ENCODE data around the gene SCAMP2.

The SCAMP2 gene

GRCh38 chr15:74885461-74885860, 12.3 kb upstream of the SCAMP2 start:
- Histone ChIP-seq H2AFZ (ENCODE audit: low read depth, low read length) (no peak overlapping the region), H3K4me3 (ENCODE audit: low read length) (no peak overlapping the region), H3K36me3 (replicated peaks; ENCODE audit: low read depth, low read length) (peaks cover 2% of the 10 kb centered on the region), H3K27ac (ENCODE audit: low read length) (no peak overlapping the region), H3K4me2 (ENCODE audit: low read length) (no peak overlapping the region), H3K4me1 (ENCODE audit: low read length) (peaks cover 22% of the 10 kb centered on the region), H3K9ac (ENCODE audit: low read length) (no peak overlapping the region), H4K20me1 (ENCODE audit: insufficient read depth, low read length) (no peaks in the 10 kb centered on the region), H3K9me3 (ENCODE audit: insufficient read depth, low read length) (peaks cover 8% of the 10 kb centered on the region; the same call in 1 of the 2 replicates), H3K79me2 (ENCODE audit: low read length) (peaks cover 10% of the 10 kb centered on the region), H3K27me3 (ENCODE audit: low read depth, low read length) (no peaks in the 10 kb centered on the region)
- TF ChIP-seq EZH2phosphoT487 (IDR thresholded peaks at IDR 0.05; ENCODE audit: low read depth): no peak
- TF ChIP-seq, protein P1, sequence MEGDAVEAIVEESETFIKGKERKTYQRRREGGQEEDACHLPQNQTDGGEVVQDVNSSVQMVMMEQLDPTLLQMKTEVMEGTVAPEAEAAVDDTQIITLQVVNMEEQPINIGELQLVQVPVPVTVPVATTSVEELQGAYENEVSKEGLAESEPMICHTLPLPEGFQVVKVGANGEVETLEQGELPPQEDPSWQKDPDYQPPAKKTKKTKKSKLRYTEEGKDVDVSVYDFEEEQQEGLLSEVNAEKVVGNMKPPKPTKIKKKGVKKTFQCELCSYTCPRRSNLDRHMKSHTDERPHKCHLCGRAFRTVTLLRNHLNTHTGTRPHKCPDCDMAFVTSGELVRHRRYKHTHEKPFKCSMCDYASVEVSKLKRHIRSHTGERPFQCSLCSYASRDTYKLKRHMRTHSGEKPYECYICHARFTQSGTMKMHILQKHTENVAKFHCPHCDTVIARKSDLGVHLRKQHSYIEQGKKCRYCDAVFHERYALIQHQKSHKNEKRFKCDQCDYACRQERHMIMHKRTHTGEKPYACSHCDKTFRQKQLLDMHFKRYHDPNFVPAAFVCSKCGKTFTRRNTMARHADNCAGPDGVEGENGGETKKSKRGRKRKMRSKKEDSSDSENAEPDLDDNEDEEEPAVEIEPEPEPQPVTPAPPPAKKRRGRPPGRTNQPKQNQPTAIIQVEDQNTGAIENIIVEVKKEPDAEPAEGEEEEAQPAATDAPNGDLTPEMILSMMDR (IDR thresholded peaks at IDR 0.05; ENCODE audit: low read depth, low read length): no peak

DNA sequence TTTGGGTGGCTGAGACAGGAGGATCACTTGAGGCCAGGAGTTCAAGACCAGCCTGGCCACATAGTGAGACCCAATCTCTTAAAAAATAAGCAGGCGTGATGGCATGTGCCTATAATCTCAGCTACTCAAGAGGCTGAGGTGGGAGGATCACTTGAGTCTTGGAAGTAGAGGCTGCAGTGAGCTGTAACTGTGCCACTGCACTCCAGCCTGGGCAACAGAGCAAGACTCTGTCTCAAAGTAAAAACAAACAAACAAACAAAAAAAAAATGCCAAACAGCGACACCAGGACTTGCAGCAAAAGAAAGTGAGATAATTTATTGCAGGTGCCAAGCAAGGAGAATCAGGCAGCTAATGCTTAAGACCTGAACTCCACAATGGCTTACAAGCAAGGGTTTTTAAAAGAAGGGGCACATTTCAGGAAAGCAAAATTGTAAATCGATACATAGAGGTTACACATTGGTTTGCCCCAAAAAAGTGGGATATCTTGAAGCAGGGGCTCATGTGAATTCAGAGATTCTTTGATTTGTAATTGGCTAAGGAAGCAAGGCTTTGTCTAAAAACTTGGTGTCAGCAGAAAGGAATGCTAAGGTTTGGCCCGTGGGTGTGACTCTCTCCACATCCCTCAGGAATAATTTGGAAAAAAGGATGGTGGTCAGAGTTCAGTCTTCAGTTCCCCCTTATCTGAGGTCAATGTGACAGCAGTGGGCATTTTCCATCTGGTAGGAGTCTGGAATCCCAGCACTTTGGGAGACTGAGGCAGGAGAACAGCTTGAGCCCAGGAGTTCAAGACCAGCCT, 11.5 kb upstream of the SCAMP2 start:
- Histone ChIP-seq H3K79me2 (ENCODE audit: low read length) (peaks cover 1% of the 10 kb centered on the region; the same call in 1 of the 2 replicates), H3K27me3 (ENCODE audit: low read depth, low read length) (no peaks in the 10 kb centered on the region), H3K9ac (ENCODE audit: low read length) (no peak overlapping the region), H3K36me3 (replicated peaks; ENCODE audit: low read depth, low read length) (peaks cover 2% of the 10 kb centered on the region), H4K20me1 (ENCODE audit: insufficient read depth, low read length) (no peaks in the 10 kb centered on the region), H2AFZ (ENCODE audit: low read depth, low read length) (no peak overlapping the region), H3K27ac (ENCODE audit: low read length) (no peak overlapping the region), H3K4me3 (ENCODE audit: low read length) (no peak overlapping the region), H3K4me1 (ENCODE audit: low read length) (peaks cover 21% of the 10 kb centered on the region), H3K4me2 (ENCODE audit: low read length) (no peak overlapping the region), H3K9me3 (ENCODE audit: insufficient read depth, low read length) (peaks cover 8% of the 10 kb centered on the region; the same call in 1 of the 2 replicates)
- TF ChIP-seq EZH2phosphoT487 (IDR thresholded peaks at IDR 0.05; ENCODE audit: low read depth): no peak
- TF ChIP-seq, protein P1 (IDR thresholded peaks at IDR 0.05; ENCODE audit: low read depth, low read length): no peak

- Histone ChIP-seq H4K20me1 (ENCODE audit: insufficient read depth, low read length) (no peaks in the 10 kb centered on the region), H3K4me1 (ENCODE audit: low read length) (peaks cover 13% of the 10 kb centered on the region), H3K79me2 (ENCODE audit: low read length) (no peaks in the 10 kb centered on the region), H3K9ac (ENCODE audit: low read length) (no peak overlapping the region), H3K27me3 (ENCODE audit: low read depth, low read length) (no peaks in the 10 kb centered on the region), H3K4me2 (ENCODE audit: low read length) (no peak overlapping the region), H3K36me3 (replicated peaks; ENCODE audit: low read depth, low read length) (peaks cover 2% of the 10 kb centered on the region), H2AFZ (ENCODE audit: low read depth, low read length) (no peak overlapping the region), H3K27ac (ENCODE audit: low read length) (no peak overlapping the region), H3K4me3 (ENCODE audit: low read length) (no peak overlapping the region), H3K9me3 (ENCODE audit: insufficient read depth, low read length) (peaks cover 8% of the 10 kb centered on the region; the same call in 1 of the 2 replicates)
- TF ChIP-seq EZH2phosphoT487 (IDR thresholded peaks at IDR 0.05; ENCODE audit: low read depth): no peak
- TF ChIP-seq, protein P1 (IDR thresholded peaks at IDR 0.05; ENCODE audit: low read depth, low read length): no peak
Observed at GRCh38 chr15:74882528-74882927, 9.4 kb upstream of the SCAMP2 start.

- TF ChIP-seq EZH2phosphoT487 (IDR thresholded peaks at IDR 0.05; ENCODE audit: low read depth): no peak
- TF ChIP-seq, protein P1 (IDR thresholded peaks at IDR 0.05; ENCODE audit: low read depth, low read length): no peak
- Histone ChIP-seq H4K20me1 (ENCODE audit: insufficient read depth, low read length) (no peaks in the 10 kb centered on the region), H2AFZ (ENCODE audit: low read depth, low read length) (no peak overlapping the region), H3K36me3 (replicated peaks; ENCODE audit: low read depth, low read length) (peaks cover 2% of the 10 kb centered on the region), H3K79me2 (ENCODE audit: low read length) (no peaks in the 10 kb centered on the region; the same call in 1 of the 2 replicates), H3K4me3 (ENCODE audit: low read length) (no peak overlapping the region), H3K9ac (ENCODE audit: low read length) (no peak overlapping the region), H3K27me3 (ENCODE audit: low read depth, low read length) (no peaks in the 10 kb centered on the region), H3K4me2 (ENCODE audit: low read length) (no peak overlapping the region), H3K27ac (ENCODE audit: low read length) (no peak overlapping the region), H3K9me3 (ENCODE audit: insufficient read depth, low read length) (peaks cover 8% of the 10 kb centered on the region; the same call in 1 of the 2 replicates), H3K4me1 (ENCODE audit: low read length) (peaks cover 5% of the 10 kb centered on the region; the same call in 1 of the 2 replicates)
Observed at GRCh38 chr15:74878273-74878672, 5.1 kb upstream of the SCAMP2 start.
